IMR-90 (cell line): ENCODE measurements around the gene MARF1.
"Not testable (repeated sequence)": the region's sequence is repeated elsewhere in the genome, so short reads cannot be mapped to it uniquely, and the experiment has no call there.

Source experiments
- BHLHE40 ChIP-seq: fragments of 150-350 bp; IDR thresholded peaks from 2 replicates; pipeline ENCODE4 v1.6.1; 2016; ENCODE audit warnings: mild to moderate bottlenecking, low read depth, low read length
- CEBPB ChIP-seq: IDR thresholded peaks from 2 replicates; pipeline ENCODE4 v1.6.1; 2012; ENCODE audit warnings: low read depth, low read length, improper control_type of control experiment
- CTCF ChIP-seq: conservative IDR thresholded peaks from 2 replicates; pipeline ENCODE4 v1.5.1; 2012; ENCODE audit warnings: mild to moderate bottlenecking, low read depth, low read length, improper control_type of control experiment
- ELK1 ChIP-seq: fragments of 150-350 bp; IDR thresholded peaks from 2 replicates; pipeline ENCODE4 v1.6.1; 2016; ENCODE audit warnings: low read depth, mild to moderate bottlenecking, low read length, moderate library complexity, borderline replicate concordance
- FOS ChIP-seq: fragments of 150-350 bp; IDR thresholded peaks from 2 replicates; pipeline ENCODE4 v1.6.1; 2016; ENCODE audit warnings: low read depth, low read length
- MAFK ChIP-seq: IDR thresholded peaks from 2 replicates; pipeline ENCODE4 v1.6.1; 2012; ENCODE audit warnings: low read depth, low read length, improper control_type of control experiment
- MAZ ChIP-seq: IDR thresholded peaks from 2 replicates; pipeline ENCODE4 v1.6.1; 2012; ENCODE audit warnings: low read depth, mild to moderate bottlenecking, low read length, improper control_type of control experiment, moderate library complexity, borderline replicate concordance
- NFE2L2 ChIP-seq: fragments of 150-350 bp; IDR thresholded peaks from 2 replicates; pipeline ENCODE4 v1.6.1; 2016; ENCODE audit warnings: low read depth, mild to moderate bottlenecking, low read length
- POLR2A ChIP-seq: IDR thresholded peaks from 2 replicates; pipeline ENCODE4 v1.6.1; 2012; ENCODE audit warnings: mild to moderate bottlenecking, low read depth, low read length
- RAD21 ChIP-seq: IDR thresholded peaks from 2 replicates; pipeline ENCODE4 v1.6.1; 2012; ENCODE audit warnings: low read length, improper control_type of control experiment
- RFX5 ChIP-seq: IDR thresholded peaks from 2 replicates; pipeline ENCODE4 v1.8.0; 2012; ENCODE audit warnings: low read depth, mild to moderate bottlenecking, low read length, moderate library complexity
- USF2 ChIP-seq: fragments of 150-350 bp; IDR thresholded peaks from 2 replicates; pipeline ENCODE4 v1.6.1; 2017; ENCODE audit warnings: mild to moderate bottlenecking, antibody characterized with exemption, low read length, low read depth

- not testable (repeated sequence) for TF ChIP-seq POLR2A, MAFK, CTCF, CEBPB, BHLHE40, RAD21, NFE2L2, USF2, FOS, MAZ, ELK1, RFX5
Observed at GRCh38 chr16:15570666-15571065, 72.3 kb downstream of the MARF1 start.
